SK-N-SH (cell line): ENCODE results near the gene LYPD4.

Experiments
- CHD2 ChIP-seq: fragments of 150-350 bp; IDR thresholded peaks from 2 replicates; pipeline ENCODE4 v1.6.1; 2018; ENCODE audit warnings: low read length; ENCODE audit not compliant: partially characterized antibody
- CTCF ChIP-seq: fragments of 200-600 bp; sonication (generic); IDR thresholded peaks from 2 replicates; pipeline ENCODE4 v1.6.1; 2017; ENCODE audit warnings: antibody characterized with exemption, mild to moderate bottlenecking, moderate library complexity
- EP300 ChIP-seq, 2 experiments: IDR thresholded peaks; 2 replicates each; pipeline versions ENCODE4 v1.4.0 to v1.6.1; 2012; ENCODE audit warnings: borderline replicate concordance in 1 of 2, low read depth in 1 of 2, low read length in 1 of 2
- EZH2phosphoT487 ChIP-seq: fragments of 200-600 bp; sonication (generic); IDR thresholded peaks from 2 replicates; pipeline ENCODE4 v1.6.1; 2017; ENCODE audit warnings: low read depth, mixed run types, mild to moderate bottlenecking, antibody characterized with exemption, moderate library complexity, borderline replicate concordance
- FOSL2 ChIP-seq: IDR thresholded peaks from 2 replicates; pipeline ENCODE4 v1.4.0; 2012; ENCODE audit warnings: low read depth, mild to moderate bottlenecking, moderate library complexity, borderline replicate concordance
- FOXM1 ChIP-seq: IDR thresholded peaks from 2 replicates; pipeline ENCODE4 v1.4.0; 2012; ENCODE audit warnings: low read depth, mild to moderate bottlenecking
- JUND ChIP-seq: IDR thresholded peaks from 2 replicates; pipeline ENCODE4 v1.4.0; 2012
- POLR2AphosphoS5 ChIP-seq: IDR thresholded peaks from 2 replicates; pipeline ENCODE4 v1.6.1; 2012; ENCODE audit warnings: low read depth, low read length
- RXRA ChIP-seq: IDR thresholded peaks from 2 replicates; pipeline ENCODE4 v1.4.0; 2012; ENCODE audit warnings: low read depth, mild to moderate bottlenecking, borderline replicate concordance
- SIN3A ChIP-seq: IDR thresholded peaks from 2 replicates; pipeline ENCODE4 v1.6.1; 2012; ENCODE audit warnings: low read depth, mild to moderate bottlenecking, low read length, moderate library complexity, borderline replicate concordance
- TAF1 ChIP-seq: IDR thresholded peaks from 2 replicates; pipeline ENCODE4 v1.6.1; 2012; ENCODE audit warnings: low read depth, mild to moderate bottlenecking, low read length, moderate library complexity, borderline replicate concordance
- YY1 ChIP-seq: IDR thresholded peaks from 2 replicates; pipeline ENCODE4 v1.4.0; 2012; ENCODE audit warnings: low read depth, mild to moderate bottlenecking
- ZBTB33 ChIP-seq: IDR thresholded peaks from 2 replicates; pipeline ENCODE4 v1.4.0; 2012; ENCODE audit warnings: low read depth, borderline replicate concordance
- TF ChIP-seq, protein P1 (sequence below): IDR thresholded peaks from 2 replicates; pipeline ENCODE4 v1.6.1; 2012; ENCODE audit warnings: mild to moderate bottlenecking, low read depth, low read length, moderate library complexity

GRCh38 chr19:41793414-41793727, 51.1 kb downstream of the LYPD4 start:
- no peak for TF ChIP-seq EP300 (IDR thresholded peaks at IDR 0.05; ENCODE audit: borderline replicate concordance in 1 of 2, low read depth in 1 of 2, low read length in 1 of 2)
- TF ChIP-seq SIN3A = no peak
- no peak for TF ChIP-seq CTCF
- TF ChIP-seq TAF1 = no peak
- TF ChIP-seq EZH2phosphoT487 = no peak
- no peak for TF ChIP-seq CHD2
- no peak for TF ChIP-seq FOSL2
- TF ChIP-seq, protein P1, sequence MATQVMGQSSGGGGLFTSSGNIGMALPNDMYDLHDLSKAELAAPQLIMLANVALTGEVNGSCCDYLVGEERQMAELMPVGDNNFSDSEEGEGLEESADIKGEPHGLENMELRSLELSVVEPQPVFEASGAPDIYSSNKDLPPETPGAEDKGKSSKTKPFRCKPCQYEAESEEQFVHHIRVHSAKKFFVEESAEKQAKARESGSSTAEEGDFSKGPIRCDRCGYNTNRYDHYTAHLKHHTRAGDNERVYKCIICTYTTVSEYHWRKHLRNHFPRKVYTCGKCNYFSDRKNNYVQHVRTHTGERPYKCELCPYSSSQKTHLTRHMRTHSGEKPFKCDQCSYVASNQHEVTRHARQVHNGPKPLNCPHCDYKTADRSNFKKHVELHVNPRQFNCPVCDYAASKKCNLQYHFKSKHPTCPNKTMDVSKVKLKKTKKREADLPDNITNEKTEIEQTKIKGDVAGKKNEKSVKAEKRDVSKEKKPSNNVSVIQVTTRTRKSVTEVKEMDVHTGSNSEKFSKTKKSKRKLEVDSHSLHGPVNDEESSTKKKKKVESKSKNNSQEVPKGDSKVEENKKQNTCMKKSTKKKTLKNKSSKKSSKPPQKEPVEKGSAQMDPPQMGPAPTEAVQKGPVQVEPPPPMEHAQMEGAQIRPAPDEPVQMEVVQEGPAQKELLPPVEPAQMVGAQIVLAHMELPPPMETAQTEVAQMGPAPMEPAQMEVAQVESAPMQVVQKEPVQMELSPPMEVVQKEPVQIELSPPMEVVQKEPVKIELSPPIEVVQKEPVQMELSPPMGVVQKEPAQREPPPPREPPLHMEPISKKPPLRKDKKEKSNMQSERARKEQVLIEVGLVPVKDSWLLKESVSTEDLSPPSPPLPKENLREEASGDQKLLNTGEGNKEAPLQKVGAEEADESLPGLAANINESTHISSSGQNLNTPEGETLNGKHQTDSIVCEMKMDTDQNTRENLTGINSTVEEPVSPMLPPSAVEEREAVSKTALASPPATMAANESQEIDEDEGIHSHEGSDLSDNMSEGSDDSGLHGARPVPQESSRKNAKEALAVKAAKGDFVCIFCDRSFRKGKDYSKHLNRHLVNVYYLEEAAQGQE = no peak
- no peak for TF ChIP-seq YY1
- TF ChIP-seq FOXM1 = no peak
- TF ChIP-seq RXRA = no peak
- TF ChIP-seq POLR2AphosphoS5 = no peak
- no peak for TF ChIP-seq ZBTB33
- TF ChIP-seq JUND = no peak
